Measurements from ENCODE around the gene MUC15.

Gene MUC15

GRCh38 chr11:26618441-26618840 is 46.4 kb upstream of the MUC15 start:
- Histone ChIP-seq H3K4me3 (replicated peaks; ENCODE audit: insufficient read depth, low read length) (no peak overlapping the region), H3K27me3 (ENCODE audit: insufficient read depth, poor library complexity, severe bottlenecking) (no peaks in the 10 kb centered on the region), H3K27ac (replicated peaks) (no peak overlapping the region)
- DNase-seq (ENCODE audit: low read depth in 1 of 2, low spot score in 1 of 2), result no peak
- no peak for TF ChIP-seq GABPA (IDR thresholded peaks at IDR 0.05; ENCODE audit: low read depth)
- no peak for TF ChIP-seq REST (IDR thresholded peaks at IDR 0.05; ENCODE audit: insufficient replicate concordance, low read depth)
- TF ChIP-seq CTCF (IDR thresholded peaks at IDR 0.05; ENCODE audit: insufficient read depth, low read length), result no peak
- TF ChIP-seq POLR2AphosphoS5 (IDR thresholded peaks at IDR 0.05; ENCODE audit: low read depth), result no peak

- Histone ChIP-seq H3K27me3 (ENCODE audit: insufficient read depth, poor library complexity, severe bottlenecking) (no peaks in the 10 kb centered on the region), H3K4me3 (replicated peaks; ENCODE audit: insufficient read depth, low read length) (no peak overlapping the region), H3K27ac (replicated peaks) (no peak overlapping the region)
- DNase-seq (ENCODE audit: low read depth in 1 of 2, low spot score in 1 of 2), result no peak
- no peak for TF ChIP-seq REST (IDR thresholded peaks at IDR 0.05; ENCODE audit: insufficient replicate concordance, low read depth)
- TF ChIP-seq CTCF (IDR thresholded peaks at IDR 0.05; ENCODE audit: insufficient read depth, low read length), result no peak
- no peak for TF ChIP-seq GABPA (IDR thresholded peaks at IDR 0.05; ENCODE audit: low read depth)
- TF ChIP-seq SPI1 (IDR thresholded peaks at IDR 0.05; ENCODE audit: borderline replicate concordance, low read depth), result no peak
- TF ChIP-seq POLR2AphosphoS5 (IDR thresholded peaks at IDR 0.05; ENCODE audit: low read depth), result no peak
Measured at GRCh38 chr11:26613759-26614158, 41.7 kb upstream of the MUC15 start.

GRCh38 chr11:26608507-26609146 is 36.6 kb upstream of the MUC15 start:
- H3K4me3 ChIP-seq (replicated peaks; ENCODE audit: insufficient read depth, low read length), result no peak overlapping the region
- no peaks in the 10 kb centered on the region for H3K27me3 ChIP-seq (ENCODE audit: insufficient read depth, poor library complexity, severe bottlenecking)
- TF ChIP-seq SPI1 (IDR thresholded peaks at IDR 0.05; ENCODE audit: borderline replicate concordance, low read depth), result no peak
- no peak for TF ChIP-seq CTCF (IDR thresholded peaks at IDR 0.05; ENCODE audit: insufficient read depth, low read length)
- TF ChIP-seq POLR2AphosphoS5 (IDR thresholded peaks at IDR 0.05; ENCODE audit: low read depth), result no peak
- no peak for DNase-seq (ENCODE audit: low read depth in 1 of 2, low spot score in 1 of 2)
- H3K27ac ChIP-seq (replicated peaks), result no peak overlapping the region

Measured in HL-60 (cell line).